ENCODE data around the gene TENM4. TPM values are rescaled to one million over a fixed set of nuclear protein-coding genes. Genes with fewer than 3 reads are reported as not detected.

The TENM4 gene
- total RNA-seq, 1 donor, result 10.4 TPM

DNA sequence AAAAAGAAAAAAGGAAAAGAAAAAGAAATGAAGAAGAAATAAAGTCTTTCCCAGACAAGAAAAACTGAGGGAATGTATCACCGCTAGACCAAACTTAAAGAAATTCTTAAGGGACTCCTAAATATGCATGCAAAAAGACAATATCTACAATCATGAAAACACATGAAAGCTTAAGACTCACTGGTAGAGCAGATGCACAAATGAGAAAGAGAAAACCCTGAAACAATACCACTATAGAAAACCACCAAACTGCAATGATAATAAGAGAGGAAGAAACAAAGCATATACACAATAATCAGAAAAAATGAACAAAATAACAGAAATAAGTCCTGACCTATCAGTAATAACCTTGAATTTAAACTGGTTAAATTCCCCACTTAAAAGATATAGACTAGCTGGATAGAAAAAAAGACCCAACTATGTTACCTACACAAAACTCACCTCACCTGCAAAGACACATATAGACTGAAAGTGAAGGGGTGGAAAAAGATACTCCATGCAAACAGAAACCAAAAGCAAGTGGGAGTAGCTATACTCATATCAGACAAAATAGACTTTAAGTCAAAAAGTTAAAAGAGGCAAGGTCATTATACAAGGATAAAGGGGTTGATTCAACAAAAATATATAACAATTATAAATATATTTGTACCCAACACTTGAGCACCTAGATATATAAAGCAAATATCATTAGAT, 804.9 kb downstream of the TENM4 start:
- DNase-seq (ENCODE audit: low read depth), result no peak
- TF ChIP-seq, protein P1, sequence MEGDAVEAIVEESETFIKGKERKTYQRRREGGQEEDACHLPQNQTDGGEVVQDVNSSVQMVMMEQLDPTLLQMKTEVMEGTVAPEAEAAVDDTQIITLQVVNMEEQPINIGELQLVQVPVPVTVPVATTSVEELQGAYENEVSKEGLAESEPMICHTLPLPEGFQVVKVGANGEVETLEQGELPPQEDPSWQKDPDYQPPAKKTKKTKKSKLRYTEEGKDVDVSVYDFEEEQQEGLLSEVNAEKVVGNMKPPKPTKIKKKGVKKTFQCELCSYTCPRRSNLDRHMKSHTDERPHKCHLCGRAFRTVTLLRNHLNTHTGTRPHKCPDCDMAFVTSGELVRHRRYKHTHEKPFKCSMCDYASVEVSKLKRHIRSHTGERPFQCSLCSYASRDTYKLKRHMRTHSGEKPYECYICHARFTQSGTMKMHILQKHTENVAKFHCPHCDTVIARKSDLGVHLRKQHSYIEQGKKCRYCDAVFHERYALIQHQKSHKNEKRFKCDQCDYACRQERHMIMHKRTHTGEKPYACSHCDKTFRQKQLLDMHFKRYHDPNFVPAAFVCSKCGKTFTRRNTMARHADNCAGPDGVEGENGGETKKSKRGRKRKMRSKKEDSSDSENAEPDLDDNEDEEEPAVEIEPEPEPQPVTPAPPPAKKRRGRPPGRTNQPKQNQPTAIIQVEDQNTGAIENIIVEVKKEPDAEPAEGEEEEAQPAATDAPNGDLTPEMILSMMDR (IDR thresholded peaks at IDR 0.05; ENCODE audit: insufficient read depth, low read depth, low read length), result no peak
- no peak overlapping the region for H3K4me3 ChIP-seq (ENCODE audit: low read depth, low read length)

DNA sequence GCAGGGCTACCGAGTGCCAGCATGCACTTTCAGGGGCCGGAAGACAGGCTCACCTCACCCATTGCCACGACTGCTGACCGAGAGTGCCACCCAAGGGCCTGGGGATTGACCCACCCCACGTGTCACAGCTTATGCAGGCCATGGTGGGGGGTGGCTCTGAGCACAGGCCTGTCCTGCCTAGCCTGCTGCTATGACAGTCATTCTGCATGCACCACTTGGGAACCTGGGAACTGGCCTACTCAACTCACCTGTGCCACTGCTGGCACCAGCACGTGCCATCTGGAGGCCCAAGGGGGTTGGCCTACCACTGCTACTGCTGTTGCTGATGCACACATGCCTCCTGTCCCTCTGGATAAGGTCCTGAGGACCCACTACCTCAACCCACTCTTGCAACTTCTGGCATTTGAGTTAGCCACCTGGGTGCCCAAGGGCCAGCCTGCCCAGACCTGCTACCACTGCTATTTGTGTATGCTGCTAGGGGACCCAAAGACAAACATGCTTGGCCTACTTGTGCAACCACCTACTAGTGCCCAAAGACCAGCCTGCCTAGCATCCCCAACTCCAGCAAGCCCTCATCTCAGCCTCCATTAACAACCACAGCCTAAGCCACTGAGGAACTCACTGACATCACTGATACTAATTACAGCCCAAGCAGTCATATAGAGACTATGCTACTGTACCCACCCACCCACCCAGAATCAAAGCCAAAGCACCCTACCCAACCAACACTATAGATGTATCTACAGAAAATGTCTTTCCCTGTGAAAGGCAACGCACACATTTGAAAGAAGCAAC, 807.1 kb downstream of the TENM4 start:
- no peak for DNase-seq (ENCODE audit: low read depth)
- no peak overlapping the region for H3K4me3 ChIP-seq (ENCODE audit: low read depth, low read length)
- TF ChIP-seq, protein P1 (IDR thresholded peaks at IDR 0.05; ENCODE audit: insufficient read depth, low read depth, low read length), result no peak

DNA sequence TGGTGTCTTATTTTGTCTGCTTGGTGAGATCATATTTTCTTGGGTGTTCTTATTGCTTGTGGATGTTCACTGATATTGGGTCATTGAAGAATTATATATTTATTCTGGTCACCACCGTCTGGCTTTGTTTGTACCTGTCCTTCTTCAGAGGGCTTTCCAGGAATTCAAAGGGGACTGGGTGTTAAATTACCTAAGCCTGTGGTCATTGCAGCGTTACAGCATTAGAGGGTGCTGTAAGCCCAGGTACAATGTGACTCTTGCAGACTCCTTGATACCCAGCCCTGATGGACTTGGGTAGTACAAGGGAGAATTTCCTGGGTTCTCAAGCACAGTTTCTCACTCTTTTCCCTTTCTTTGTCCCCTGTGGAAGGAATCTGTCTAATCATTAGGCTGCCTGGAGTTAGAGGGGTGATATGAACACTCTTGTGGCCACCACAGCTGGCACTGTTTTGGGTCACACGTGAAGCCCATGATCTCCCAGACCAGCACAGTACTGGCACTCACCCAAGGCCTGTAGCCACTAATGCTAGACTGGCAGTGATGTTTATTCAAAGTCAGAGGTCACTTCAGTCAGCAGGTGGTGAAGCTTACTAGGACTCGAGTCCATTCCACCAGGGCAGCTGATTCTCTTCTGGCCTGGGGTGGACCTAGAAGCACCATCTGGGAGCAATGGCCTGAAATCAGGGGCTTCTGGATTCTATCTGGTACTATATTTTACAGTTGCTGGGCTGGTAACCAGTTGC, 810.1 kb downstream of the TENM4 start:
- no peak overlapping the region for H3K4me3 ChIP-seq (ENCODE audit: low read depth, low read length)
- DNase-seq (ENCODE audit: low read depth), result no peak
- TF ChIP-seq, protein P1 (IDR thresholded peaks at IDR 0.05; ENCODE audit: insufficient read depth, low read depth, low read length), result no peak

DNA sequence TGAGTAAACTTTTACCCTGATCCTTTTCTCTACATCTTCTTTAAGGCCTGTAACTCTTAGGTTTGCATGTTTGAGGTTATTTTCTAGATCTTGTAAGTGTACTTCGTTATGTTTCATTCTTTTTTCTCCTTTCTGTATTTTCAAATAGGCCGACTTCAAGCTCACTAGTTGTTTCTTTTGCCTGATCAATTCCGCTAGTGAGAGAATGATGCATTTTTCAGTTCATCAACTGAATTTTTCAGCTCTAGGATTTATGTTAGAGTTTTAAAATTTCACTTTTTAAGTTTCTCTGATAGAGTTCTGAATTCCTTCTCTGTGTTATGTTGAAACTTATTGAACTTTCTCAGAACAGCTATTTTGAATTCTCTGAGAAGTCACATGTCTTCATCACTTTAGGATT, 810.7 kb downstream of the TENM4 start:
- no peak for DNase-seq (ENCODE audit: low read depth)
- TF ChIP-seq, protein P1 (IDR thresholded peaks at IDR 0.05; ENCODE audit: insufficient read depth, low read depth, low read length), result no peak
- H3K4me3 ChIP-seq (ENCODE audit: low read depth, low read length), result no peak overlapping the region

DNA sequence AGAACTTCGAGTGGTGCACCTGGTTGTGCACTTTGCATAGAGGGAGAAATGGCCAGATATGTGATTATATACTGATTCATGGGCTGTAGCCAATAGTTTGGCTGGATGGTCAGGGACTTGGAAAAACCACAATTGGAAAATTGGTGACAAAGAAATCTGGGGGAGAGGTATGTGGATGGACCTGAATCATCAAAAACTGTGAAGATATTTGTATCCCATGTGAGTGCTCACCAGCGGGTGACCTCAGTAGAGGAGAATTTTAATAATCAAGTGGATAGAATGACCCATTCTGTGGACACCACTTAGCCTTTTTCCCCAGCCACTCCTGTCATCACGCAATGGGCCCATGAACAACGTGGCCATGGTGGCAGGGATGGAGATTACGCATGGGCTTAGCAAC, 818.2 kb downstream of the TENM4 start:
- no peak overlapping the region for H3K4me3 ChIP-seq (ENCODE audit: low read depth, low read length)
- no peak for DNase-seq (ENCODE audit: low read depth)
- TF ChIP-seq, protein P1 (IDR thresholded peaks at IDR 0.05; ENCODE audit: insufficient read depth, low read depth, low read length), result no peak

DNA sequence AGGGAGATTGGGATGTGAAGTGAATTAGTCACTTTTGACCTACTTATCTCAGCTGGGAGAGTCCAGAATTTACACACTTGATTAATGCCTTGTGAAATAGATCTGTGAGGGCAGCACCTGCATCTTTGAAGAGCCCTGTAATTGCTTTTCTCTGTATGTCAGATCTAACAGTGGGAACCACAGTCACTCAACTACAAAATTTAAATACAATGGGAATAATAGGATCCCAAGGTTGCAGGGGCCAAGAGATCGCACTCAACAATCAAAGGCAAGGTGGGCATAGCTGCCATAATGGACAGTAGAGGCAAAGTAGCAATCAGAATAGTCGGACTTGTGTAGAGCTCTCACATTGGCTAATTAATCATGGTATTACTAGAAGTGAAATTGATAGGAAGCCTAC, 820.7 kb downstream of the TENM4 start:
- H3K4me3 ChIP-seq (ENCODE audit: low read depth, low read length), result no peak overlapping the region
- TF ChIP-seq, protein P1 (IDR thresholded peaks at IDR 0.05; ENCODE audit: insufficient read depth, low read depth, low read length), result no peak
- DNase-seq (ENCODE audit: low read depth), result no peak
